HG02798 (cell line): ENCODE data around the gene ISL1.

Experiments used
- ATAC-seq: cut with Tn5 transposase; IDR thresholded peaks from one replicate; pipeline ENCODE4 v1.9.1; 2021; ENCODE audit warnings: mild to moderate bottlenecking; ENCODE audit not compliant: unreplicated experiment, poor library complexity

ISL1 gene

DNA sequence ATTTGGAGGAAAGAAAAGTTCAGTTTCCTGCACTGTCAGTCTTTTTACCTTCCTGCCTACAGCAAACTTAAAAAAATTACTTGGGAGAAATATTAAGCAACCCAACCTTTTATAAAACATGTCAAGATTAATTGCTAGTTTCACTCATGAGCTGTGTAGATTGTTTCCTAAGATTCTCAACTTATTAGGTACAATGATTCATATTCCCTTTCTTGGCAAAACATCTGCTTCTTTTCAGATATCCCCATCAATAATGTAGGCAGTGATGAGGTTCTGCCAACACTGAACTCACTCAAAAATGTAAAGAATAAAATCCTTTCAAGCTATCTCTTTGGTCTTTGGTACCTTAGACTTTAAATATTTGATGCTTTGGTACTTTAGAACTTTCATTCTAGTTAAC is 56.0 kb downstream of the ISL1 start:
- no peak for ATAC-seq
